H9 (cell line): Measurements from ENCODE around the gene R3HDM4. TPM values are rescaled to one million over a fixed set of nuclear protein-coding genes. Genes with fewer than 3 reads are reported as not detected.

Experiments
- DNase-seq: peaks from one replicate; pipeline ENCODE4 v3.0.0-alpha.2; 2017
- H2AFZ ChIP-seq: one replicate; pipeline ENCODE4 v1.6.1; 2013; ENCODE audit warnings: mild to moderate bottlenecking, low read length, control low read depth, moderate library complexity
- H2AK5ac ChIP-seq: 2 replicates; pipeline ENCODE4 v1.6.1; 2013; ENCODE audit warnings: low read length, control low read depth, mixed read lengths; ENCODE audit not compliant: insufficient read length
- H2BK120ac ChIP-seq: one replicate; pipeline ENCODE4 v1.6.1; 2013; ENCODE audit warnings: low read depth, mild to moderate bottlenecking, low read length, control low read depth, inconsistent platforms; ENCODE audit not compliant: poor library complexity, severe bottlenecking
- H2BK12ac ChIP-seq: 2 replicates; pipeline ENCODE4 v1.6.1; 2013; ENCODE audit warnings: low read length, control low read depth, mixed read lengths, low read depth; ENCODE audit not compliant: insufficient read length
- H2BK15ac ChIP-seq: 2 replicates; pipeline ENCODE4 v1.6.1; 2013; ENCODE audit warnings: low read depth, low read length, control low read depth
- H2BK20ac ChIP-seq: one replicate; pipeline ENCODE4 v1.6.1; 2013; ENCODE audit warnings: low read depth, mild to moderate bottlenecking, low read length, control low read depth, inconsistent platforms; ENCODE audit not compliant: poor library complexity, severe bottlenecking
- H2BK5ac ChIP-seq: 2 replicates; pipeline ENCODE4 v1.6.1; 2013; ENCODE audit warnings: low read length, control low read depth, mixed read lengths; ENCODE audit not compliant: insufficient read length
- H3K14ac ChIP-seq: 2 replicates; pipeline ENCODE4 v1.6.1; 2013; ENCODE audit warnings: low read length, control low read depth; ENCODE audit not compliant: insufficient read depth
- H3K18ac ChIP-seq: 2 replicates; pipeline ENCODE4 v1.6.1; 2013; ENCODE audit warnings: low read depth, mild to moderate bottlenecking, mixed read lengths, low read length, control low read depth; ENCODE audit not compliant: insufficient read length
- H3K23ac ChIP-seq: 2 replicates; pipeline ENCODE4 v1.6.1; 2013; ENCODE audit warnings: low read length, control low read depth, mixed read lengths, low read depth; ENCODE audit not compliant: insufficient read length
- H3K23me2 ChIP-seq: 2 replicates; pipeline ENCODE4 v1.6.1; 2013; ENCODE audit warnings: low read depth, mild to moderate bottlenecking, mixed read lengths, low read length, control low read depth; ENCODE audit not compliant: insufficient read length, poor library complexity, severe bottlenecking
- H3K27ac ChIP-seq: 2 replicates; pipeline ENCODE4 v1.5.1; 2013; ENCODE audit warnings: low read length, control low read depth, mixed read lengths, low read depth; ENCODE audit not compliant: insufficient read length
- H3K27me3 ChIP-seq: 2 replicates; pipeline ENCODE4 v1.6.1; 2013; ENCODE audit warnings: low read length, control low read depth, inconsistent platforms; ENCODE audit not compliant: insufficient read depth
- H3K4ac ChIP-seq: 2 replicates; pipeline ENCODE4 v1.6.1; 2013; ENCODE audit warnings: low read depth, mild to moderate bottlenecking, control low read depth, inconsistent platforms, low read length, moderate library complexity
- H3K4me1 ChIP-seq: 2 replicates; pipeline ENCODE4 v1.6.1; 2013; ENCODE audit warnings: low read length, control low read depth, inconsistent platforms; ENCODE audit not compliant: insufficient read depth
- H3K4me2 ChIP-seq: 2 replicates; pipeline ENCODE4 v1.6.1; 2013; ENCODE audit warnings: low read length, control low read depth, mixed read lengths; ENCODE audit not compliant: insufficient read length, insufficient read depth
- H3K56ac ChIP-seq: 2 replicates; pipeline ENCODE4 v1.6.1; 2013; ENCODE audit warnings: low read depth, mild to moderate bottlenecking, mixed read lengths, low read length, control low read depth; ENCODE audit not compliant: insufficient read length
- H3K79me1 ChIP-seq: 2 replicates; pipeline ENCODE4 v1.6.1; 2013; ENCODE audit warnings: low read depth, mild to moderate bottlenecking, moderate library complexity, low read length, control low read depth, inconsistent platforms; ENCODE audit not compliant: insufficient read depth, poor library complexity, severe bottlenecking
- H3K79me2 ChIP-seq: 2 replicates; pipeline ENCODE4 v1.6.1; 2013; ENCODE audit warnings: low read length, control low read depth, inconsistent platforms; ENCODE audit not compliant: insufficient read depth
- H3K9ac ChIP-seq: 2 replicates; pipeline ENCODE4 v1.6.1; 2013; ENCODE audit warnings: low read length, control low read depth, mixed read lengths; ENCODE audit not compliant: insufficient read length; ENCODE audit errors: extremely low read depth
- H3K9me3 ChIP-seq: one replicate; pipeline ENCODE4 v1.6.1; 2013; ENCODE audit warnings: low read depth, low read length, inconsistent platforms; ENCODE audit not compliant: control insufficient read depth
- H3T11ph ChIP-seq: one replicate; pipeline ENCODE4 v1.6.1; 2013; ENCODE audit warnings: mild to moderate bottlenecking, low read length, control low read depth, inconsistent platforms
- H4K20me1 ChIP-seq: one replicate; pipeline ENCODE4 v1.6.1; 2013; ENCODE audit not compliant: control insufficient read depth, insufficient read length, insufficient read depth
- H4K5ac ChIP-seq: 2 replicates; pipeline ENCODE4 v1.6.1; 2013; ENCODE audit warnings: low read depth, mild to moderate bottlenecking, mixed read lengths, low read length, control low read depth; ENCODE audit not compliant: insufficient read length
- H4K8ac ChIP-seq: replicated peaks from 2 replicates; pipeline ENCODE4 v1.6.1; 2013; ENCODE audit warnings: low read length, control low read depth, mixed read lengths, low read depth; ENCODE audit not compliant: insufficient read length
- H4K91ac ChIP-seq: 2 replicates; pipeline ENCODE4 v1.6.1; 2013; ENCODE audit warnings: low read depth, mild to moderate bottlenecking, moderate library complexity, mixed read lengths, low read length, control low read depth; ENCODE audit not compliant: insufficient read length
- H3K27ac Mint-ChIP-seq, 3 experiments: 2 replicates in 2 of 3; 3 replicates in 1 of 3; pipeline ENCODE4 v1.8.0; 2020 to 2021; ENCODE audit warnings: mixed read lengths in 3 of 3, mild to moderate bottlenecking in 1 of 3, moderate library complexity in 1 of 3
- H3K27me3 Mint-ChIP-seq: 2 replicates; pipeline ENCODE4 v1.8.0; 2021; ENCODE audit warnings: low read depth, mild to moderate bottlenecking, moderate library complexity, mixed read lengths
- H3K36me3 Mint-ChIP-seq, 3 experiments: 2 replicates in 2 of 3; 3 replicates in 1 of 3; pipeline ENCODE4 v1.8.0; 2020 to 2021; ENCODE audit warnings: low read depth in 3 of 3, mixed read lengths in 3 of 3; ENCODE audit not compliant: insufficient read depth in 1 of 3
- H3K4me1 Mint-ChIP-seq, 2 experiments: 2 replicates each; pipeline ENCODE4 v1.8.0; 2020; ENCODE audit warnings: mixed read lengths in 2 of 2
- H3K4me3 Mint-ChIP-seq, 2 experiments: 2 replicates in 1 of 2; 3 replicates in 1 of 2; pipeline ENCODE4 v1.8.0; 2020 to 2021; ENCODE audit warnings: mild to moderate bottlenecking in 2 of 2, mixed read lengths in 2 of 2, moderate library complexity in 1 of 2
- H3K9me3 Mint-ChIP-seq, 2 experiments: 2 replicates in 1 of 2; 3 replicates in 1 of 2; pipeline ENCODE4 v1.8.0; 2020; ENCODE audit warnings: mild to moderate bottlenecking in 2 of 2, mixed read lengths in 2 of 2, moderate library complexity in 1 of 2
- WGBS: extraction: QIAGEN DNeasy Blood & Tissue Kit; methylation state at CpG from one replicate; pipeline ENCODE4 v1.1.7; 2013; ENCODE audit warnings: missing lambda C conversion rate, low lambda C conversion rate, mixed read lengths; ENCODE audit not compliant: insufficient read length; ENCODE audit errors: extremely low coverage; 5-methylcytosine and 5-hydroxymethylcytosine counted together
- total RNA-seq: library from RNA; stranded (reverse); gene quantifications from 2 replicates; pipeline ENCODE4 v1.2.1, GENCODE V29; 2021
- TF ChIP-seq, protein P1 (sequence below): fragments of 200-600 bp; sonication (generic); conservative IDR thresholded peaks from 3 replicates; pipeline ENCODE4 v1.8.0; 2021; ENCODE audit warnings: antibody characterized with exemption, mild to moderate bottlenecking

Gene R3HDM4
- total RNA-seq, 1 experiment from 2014 or later = 66.4 TPM

- H3K4me2 ChIP-seq = peak overlapping the region; percentile 42
- H3K4me1 ChIP-seq = no peaks in the 10 kb centered on the region
- H3K27ac ChIP-seq = no peak overlapping the region
- no peak overlapping the region for H3K9ac ChIP-seq
- no peak overlapping the region for H3T11ph ChIP-seq
- H2AFZ ChIP-seq = no peak overlapping the region
- no peak overlapping the region for H2BK120ac ChIP-seq
- H3K4ac ChIP-seq = no peak overlapping the region
- H3K56ac ChIP-seq = no peak overlapping the region
- DNase-seq = no peak
- H3K27me3 ChIP-seq = no peaks in the 10 kb centered on the region; the same call in 1 of the 2 replicates
- H3K14ac ChIP-seq = peak overlapping the region; percentile 65; the same call in 1 of the 2 replicates
- peaks cover 0 to 12% (median 5%) of the 10 kb centered on the region in 3 experiments; a peak in 3 of 7 replicates for H3K36me3 Mint-ChIP-seq
- no peak overlapping the region for H4K91ac ChIP-seq
- TF ChIP-seq, protein P1, sequence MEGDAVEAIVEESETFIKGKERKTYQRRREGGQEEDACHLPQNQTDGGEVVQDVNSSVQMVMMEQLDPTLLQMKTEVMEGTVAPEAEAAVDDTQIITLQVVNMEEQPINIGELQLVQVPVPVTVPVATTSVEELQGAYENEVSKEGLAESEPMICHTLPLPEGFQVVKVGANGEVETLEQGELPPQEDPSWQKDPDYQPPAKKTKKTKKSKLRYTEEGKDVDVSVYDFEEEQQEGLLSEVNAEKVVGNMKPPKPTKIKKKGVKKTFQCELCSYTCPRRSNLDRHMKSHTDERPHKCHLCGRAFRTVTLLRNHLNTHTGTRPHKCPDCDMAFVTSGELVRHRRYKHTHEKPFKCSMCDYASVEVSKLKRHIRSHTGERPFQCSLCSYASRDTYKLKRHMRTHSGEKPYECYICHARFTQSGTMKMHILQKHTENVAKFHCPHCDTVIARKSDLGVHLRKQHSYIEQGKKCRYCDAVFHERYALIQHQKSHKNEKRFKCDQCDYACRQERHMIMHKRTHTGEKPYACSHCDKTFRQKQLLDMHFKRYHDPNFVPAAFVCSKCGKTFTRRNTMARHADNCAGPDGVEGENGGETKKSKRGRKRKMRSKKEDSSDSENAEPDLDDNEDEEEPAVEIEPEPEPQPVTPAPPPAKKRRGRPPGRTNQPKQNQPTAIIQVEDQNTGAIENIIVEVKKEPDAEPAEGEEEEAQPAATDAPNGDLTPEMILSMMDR = no peak
- H3K23ac ChIP-seq = no peak overlapping the region
- no peak overlapping the region for H2BK15ac ChIP-seq
- H2BK5ac ChIP-seq = no peak overlapping the region
- H3K4me1 Mint-ChIP-seq = peaks cover 0 to 13% of the 10 kb centered on the region in 2 experiments; a peak in 2 of 4 replicates
- no peak overlapping the region for H4K5ac ChIP-seq
- H3K4me3 Mint-ChIP-seq = peak overlapping the region; percentile 75 to 87
- no peak overlapping the region for H4K8ac ChIP-seq
- H2AK5ac ChIP-seq = no peak overlapping the region
- H3K18ac ChIP-seq = no peak overlapping the region
- peaks cover 5% of the 10 kb centered on the region for H3K79me1 ChIP-seq
- no CpG with 5 or more reads among the region's 69 CpGs for WGBS
- peaks cover 0 to 3% of the 10 kb centered on the region in 2 experiments; a peak in 1 of 5 replicates for H3K9me3 Mint-ChIP-seq
- peaks cover 5% of the 10 kb centered on the region; the same call in 1 of the 2 replicates for H3K79me2 ChIP-seq
- peaks cover 33% of the 10 kb centered on the region for H3K27me3 Mint-ChIP-seq
- H3K27ac Mint-ChIP-seq = no peak overlapping the region
- H4K20me1 ChIP-seq = no peaks in the 10 kb centered on the region
- no peak overlapping the region for H2BK12ac ChIP-seq
- H3K9me3 ChIP-seq = no peaks in the 10 kb centered on the region
- peaks cover 16% of the 10 kb centered on the region for H3K23me2 ChIP-seq
- H2BK20ac ChIP-seq = no peak overlapping the region
Measured at GRCh38 chr19:912181-913079, 589 bp downstream of the R3HDM4 start.
